SK-N-MC (cell line): ENCODE measurements around the gene RIPK3.

Experiments used
- EZH2 ChIP-seq: fragments of 200-600 bp; sonication (generic); IDR thresholded peaks from one replicate; pipeline ENCODE4 v1.6.1; 2017; ENCODE audit warnings: antibody characterized with exemption
- FOXP2 ChIP-seq: optimal IDR thresholded peaks from 2 replicates; pipeline ENCODE3; 2011; ENCODE audit warnings: mild to moderate bottlenecking, moderate library complexity; ENCODE audit not compliant: insufficient read depth; ENCODE audit errors: extremely low read length, control extremely low read depth
- POLR2AphosphoS5 ChIP-seq: IDR thresholded peaks from 2 replicates; pipeline ENCODE4 v1.6.1; 2012; ENCODE audit warnings: mild to moderate bottlenecking, low read depth, low read length, borderline replicate concordance

DNA sequence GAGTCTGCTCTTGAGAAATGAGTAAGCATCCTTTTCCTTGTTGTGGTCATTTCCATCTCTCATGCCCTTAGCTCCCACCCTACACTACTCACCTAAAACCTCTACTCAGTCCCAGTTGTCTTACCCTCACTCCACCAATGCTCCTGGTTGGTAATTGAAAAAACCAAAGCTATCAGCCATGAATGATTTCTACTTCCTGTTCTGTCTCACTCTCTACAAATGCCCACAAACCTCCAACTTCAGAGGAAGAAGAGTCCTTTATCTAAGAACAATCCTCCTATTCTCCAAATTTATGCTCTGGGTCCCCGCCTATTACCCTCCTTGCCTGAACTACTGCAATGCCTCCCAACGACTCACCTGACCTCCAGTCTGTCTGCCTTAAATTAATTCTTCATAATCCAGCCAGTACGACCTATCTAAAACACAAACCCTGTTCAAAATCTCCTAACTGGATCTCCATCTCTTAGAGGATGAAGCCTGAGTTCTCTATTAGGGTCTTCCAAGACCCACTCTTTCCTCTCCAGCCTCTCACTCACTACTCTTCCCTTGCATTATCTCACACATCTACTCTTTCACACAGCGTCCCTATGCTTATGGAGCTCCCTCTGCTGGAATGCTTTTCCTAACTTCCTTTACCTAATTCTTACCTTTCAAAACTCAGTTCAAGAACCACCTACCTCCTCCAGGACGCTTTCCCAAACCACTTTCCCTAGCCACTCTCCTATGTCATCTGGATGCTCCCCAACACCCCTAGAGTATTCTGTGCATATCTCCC, 42.4 kb downstream of the RIPK3 start:
- TF ChIP-seq POLR2AphosphoS5 (no peak), EZH2 (no peak), FOXP2 (no peak)
